HepG2 (cell line): Measurements from ENCODE around the gene MEF2B. TPM values are rescaled to one million over a fixed set of nuclear protein-coding genes. Genes with fewer than 3 reads are reported as not detected.
A peak's percentile ranks its signal among the peaks of the same experiment; 100 is the strongest.

Experiments
- ATAC-seq: fragments of 200-7000 bp; cut with Tn5 transposase; 3 replicates; pipeline ENCODE4 v1.9.1; 2020; ENCODE audit warnings: mild to moderate bottlenecking, moderate library complexity
- BruUV-seq: library from RNA; stranded (reverse); fragments of 400-500 nt; replicated peaks from 2 replicates; lab custom pipeline; 2021; lab: Mats Ljungman, UMichigan
- CTCF ChIA-PET: fragments of 300-600 bp; formaldehyde crosslinking; extraction: SDS; loops from one replicate; lab custom pipeline; 2021; ENCODE audit warnings: low total read pairs, inconsistent platforms, low intra/inter-chr PET ratio; lab: Yijun Ruan, JAX
- POLR2A ChIA-PET: fragments of 350-600 bp; sonication (Branson Sonifier 250); formaldehyde crosslinking; loops from one replicate; lab custom pipeline; 2020; ENCODE audit warnings: antibody characterized with exemption, inconsistent platforms; lab: Yijun Ruan, JAX
- DNase-seq: peaks from one replicate; pipeline ENCODE4 v3.0.0-alpha.2; 2015; ENCODE audit warnings: low spot score
- FAIRE-seq: peaks from 3 replicates; lab custom pipeline; 2011; peaks lifted over from hg19 to GRCh38; lab: Jason Lieb, UNC
- H2AFZ ChIP-seq: one replicate; pipeline ENCODE4 v1.6.1; 2011; ENCODE audit warnings: low read length, inconsistent platforms
- H3K27ac ChIP-seq: fragments of 300-600 bp; 3 replicates; pipeline ENCODE4 v1.8.0; 2011; ENCODE audit warnings: mixed run types, mild to moderate bottlenecking, mixed read lengths, low read length, inconsistent platforms; ENCODE audit not compliant: insufficient read depth; ENCODE audit errors: extremely low read length
- H3K27me3 ChIP-seq, 2 experiments: fragments of 200-600 bp in 1 of 2; 2 replicates in 1 of 2; 3 replicates in 1 of 2; pipeline versions ENCODE4 v1.6.0 to v1.8.0; 2011; ENCODE audit warnings: low read length in 2 of 2, mild to moderate bottlenecking in 2 of 2, moderate library complexity in 2 of 2, inconsistent platforms in 1 of 2; ENCODE audit not compliant: insufficient read depth in 2 of 2, control insufficient read depth in 1 of 2
- H3K36me3 ChIP-seq, 2 experiments: fragments of 200-600 bp in 1 of 2; replicated peaks in 1 of 2; 2 replicates in 1 of 2; 3 replicates in 1 of 2; pipeline versions ENCODE4 v1.5.1 to v1.8.0; 2011; ENCODE audit warnings: low read length in 2 of 2, inconsistent platforms in 1 of 2; ENCODE audit not compliant: insufficient read depth in 2 of 2, control insufficient read depth in 1 of 2
- H3K4me1 ChIP-seq: 2 replicates; pipeline ENCODE4 v1.5.1; 2012; ENCODE audit warnings: low read length, inconsistent platforms; ENCODE audit not compliant: insufficient read depth
- H3K4me2 ChIP-seq: 2 replicates; pipeline ENCODE4 v1.6.0; 2011; ENCODE audit warnings: low read depth, low read length, inconsistent platforms
- H3K4me3 ChIP-seq, 3 experiments: fragments of 200-600 bp in 1 of 3; sonication (generic), shearing (Covaris generic) in 1 of 3; replicated peaks in 1 of 3; 2 replicates each; pipeline ENCODE4 v1.5.1; 2011 to 2016; ENCODE audit warnings: low read length in 3 of 3, inconsistent platforms in 2 of 3, low read depth in 2 of 3, mild to moderate bottlenecking in 2 of 3, control low read depth in 1 of 3, mixed read lengths in 1 of 3; ENCODE audit not compliant: insufficient read depth in 1 of 3
- H3K79me2 ChIP-seq: one replicate; pipeline ENCODE4 v1.6.1; 2011; ENCODE audit warnings: low read length, inconsistent platforms; ENCODE audit not compliant: insufficient read depth
- H3K9ac ChIP-seq: 2 replicates; pipeline ENCODE4 v1.6.0; 2011; ENCODE audit warnings: mild to moderate bottlenecking, low read depth, low read length, inconsistent platforms; ENCODE audit not compliant: insufficient read depth
- H3K9me3 ChIP-seq: 2 replicates; pipeline ENCODE4 v1.5.1; 2012; ENCODE audit warnings: mild to moderate bottlenecking, low read length
- H4K20me1 ChIP-seq: 2 replicates; pipeline ENCODE4 v1.6.0; 2011; ENCODE audit warnings: inconsistent platforms, mild to moderate bottlenecking, low read length, moderate library complexity; ENCODE audit not compliant: insufficient read depth
- HOXD1 ChIP-seq: sonication (generic); formaldehyde crosslinking; IDR thresholded peaks from 2 replicates; pipeline ENCODE4 v1.5.0; 2020; ENCODE audit warnings: missing genetic modification reagents
- KDM3A ChIP-seq: IDR thresholded peaks from 2 replicates; pipeline ENCODE4 v1.6.1; 2018; ENCODE audit warnings: low read depth, missing compliant biosample characterization
- MTF1 ChIP-seq: sonication (generic); formaldehyde crosslinking; IDR thresholded peaks from 2 replicates; pipeline ENCODE4 v1.5.0; 2020; ENCODE audit warnings: missing genetic modification reagents
- POGZ ChIP-seq: sonication (generic); formaldehyde crosslinking; IDR thresholded peaks from 2 replicates; pipeline ENCODE4 v1.4.0; 2020; ENCODE audit warnings: mild to moderate bottlenecking, missing genetic modification reagents
- RARG ChIP-seq: sonication (generic); formaldehyde crosslinking; IDR thresholded peaks from 2 replicates; pipeline ENCODE4 v1.4.0; 2020; ENCODE audit warnings: low read depth, mild to moderate bottlenecking, missing genetic modification reagents
- SOX5 ChIP-seq: IDR thresholded peaks from 2 replicates; pipeline ENCODE4 v1.6.1; 2016; ENCODE audit warnings: borderline replicate concordance
- ZBTB3 ChIP-seq: sonication (generic); formaldehyde crosslinking; IDR thresholded peaks from 2 replicates; pipeline ENCODE4 v1.4.0; 2020; ENCODE audit warnings: low read depth, mild to moderate bottlenecking, moderate library complexity, missing genetic modification reagents, borderline replicate concordance
- ZNF329 ChIP-seq: sonication (generic); formaldehyde crosslinking; IDR thresholded peaks from 2 replicates; pipeline ENCODE4 v1.9.0; 2021; ENCODE audit warnings: low read depth, mild to moderate bottlenecking, missing genetic modification reagents
- ZNF367 ChIP-seq: sonication (generic); formaldehyde crosslinking; IDR thresholded peaks from 2 replicates; pipeline ENCODE4 v1.4.0; 2020; ENCODE audit warnings: missing genetic modification reagents, borderline replicate concordance
- ZNF660 ChIP-seq: sonication (generic); formaldehyde crosslinking; IDR thresholded peaks from 2 replicates; pipeline ENCODE4 v1.5.1; 2020; ENCODE audit warnings: mild to moderate bottlenecking, low read depth, missing genetic modification reagents, borderline replicate concordance
- ZSCAN20 ChIP-seq: sonication (generic); formaldehyde crosslinking; IDR thresholded peaks from 2 replicates; pipeline ENCODE4 v1.4.0; 2020; ENCODE audit warnings: missing genetic modification reagents, mild to moderate bottlenecking, borderline replicate concordance
- WGBS: methylation state at CpG from one replicate; pipeline ENCODE4 v1.1.6; 2017; ENCODE audit warnings: low lambda C conversion rate; 5-methylcytosine and 5-hydroxymethylcytosine counted together
- in situ Hi-C: cut with HindIII; loops from 2 replicates; pipeline ENCODE4 v1.10.0; 2017; ENCODE audit warnings: low pct_unique_long_range_greater_than_20kb; ENCODE audit not compliant: extremely low pct_ligation_motif_present
- intact Hi-C: fragments of 100-400 bp; cut with micrococcal nuclease; formaldehyde crosslinking; loops from one replicate; pipeline ENCODE4 v1.10.0; 2022; ENCODE audit not compliant: unreplicated experiment
- polyA plus RNA-seq, 8 experiments: library from polyadenylated mRNA; depleted of rRNA in 3 of 8; stranded (reverse) in 7 of 8; unstranded in 1 of 8; fragments of >200 nt; fragmentation: Illumina TruSeq in 4 of 8; extraction: Trizol in 4 of 8; gene quantifications; 2 replicates each; pipeline versions ENCODE4 v1.2.1 to v1.2.3, GENCODE V29; 2011 to 2016; ENCODE audit warnings: low read depth in 4 of 8, missing spikeins in 1 of 8, mixed read lengths in 1 of 8; ENCODE audit not compliant: insufficient read depth in 1 of 8
- total RNA-seq, 5 experiments: library from RNA; depleted of rRNA; stranded (reverse); fragments of >200 nt; fragmentation: Illumina TruSeq; extraction: Trizol; gene quantifications; 2 replicates each; pipeline ENCODE4 v1.2.3, GENCODE V29; 2016; ENCODE audit warnings: low read depth in 1 of 5
- TF ChIP-seq, protein P1 (sequence below): sonication (generic); formaldehyde crosslinking; conservative IDR thresholded peaks from 2 replicates; pipeline ENCODE4 v1.4.0; 2020; ENCODE audit warnings: missing genetic modification reagents
- TF ChIP-seq, protein P2 (sequence below): sonication (generic); formaldehyde crosslinking; IDR thresholded peaks from 2 replicates; pipeline ENCODE4 v1.5.0; 2020; ENCODE audit warnings: mild to moderate bottlenecking, missing genetic modification reagents
- TF ChIP-seq, protein P3 (sequence below): sonication (generic); formaldehyde crosslinking; IDR thresholded peaks from 2 replicates; pipeline ENCODE4 v1.4.0; 2020; ENCODE audit warnings: low read depth, mild to moderate bottlenecking, missing genetic modification reagents
- TF ChIP-seq, protein P4 (sequence below): sonication (generic); formaldehyde crosslinking; IDR thresholded peaks from 2 replicates; pipeline ENCODE4 v1.4.0; 2020; ENCODE audit warnings: missing genetic modification reagents, borderline replicate concordance

MEF2B gene
- total and polyA plus RNA-seq, 2 of the 13 experiments (the other 11 are each of a cell fraction or from before 2014, with no cell fraction given) = 1.2 to 1.7 TPM

DNA sequence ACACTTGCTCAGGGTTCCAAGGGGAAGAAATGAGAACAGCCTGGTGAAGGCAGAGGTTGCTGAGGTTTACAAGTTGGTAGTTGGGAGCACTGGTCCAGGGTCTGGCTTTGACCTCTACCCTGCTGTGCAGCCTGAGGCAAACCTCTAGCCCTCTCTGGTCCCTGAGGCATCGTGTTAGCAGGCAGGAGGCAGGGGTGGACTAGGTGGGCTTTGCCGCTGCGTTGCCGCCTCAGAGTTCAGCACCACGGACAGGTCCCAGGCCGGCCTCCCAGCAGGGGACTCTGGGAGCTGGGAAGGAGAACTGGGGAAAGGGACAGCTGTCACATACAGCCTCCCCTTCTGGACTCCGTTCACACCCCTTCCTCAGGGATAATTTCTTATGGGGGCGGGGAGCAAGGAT is 44.8 kb upstream of the MEF2B start (continued):
- TF ChIP-seq, protein P1, sequence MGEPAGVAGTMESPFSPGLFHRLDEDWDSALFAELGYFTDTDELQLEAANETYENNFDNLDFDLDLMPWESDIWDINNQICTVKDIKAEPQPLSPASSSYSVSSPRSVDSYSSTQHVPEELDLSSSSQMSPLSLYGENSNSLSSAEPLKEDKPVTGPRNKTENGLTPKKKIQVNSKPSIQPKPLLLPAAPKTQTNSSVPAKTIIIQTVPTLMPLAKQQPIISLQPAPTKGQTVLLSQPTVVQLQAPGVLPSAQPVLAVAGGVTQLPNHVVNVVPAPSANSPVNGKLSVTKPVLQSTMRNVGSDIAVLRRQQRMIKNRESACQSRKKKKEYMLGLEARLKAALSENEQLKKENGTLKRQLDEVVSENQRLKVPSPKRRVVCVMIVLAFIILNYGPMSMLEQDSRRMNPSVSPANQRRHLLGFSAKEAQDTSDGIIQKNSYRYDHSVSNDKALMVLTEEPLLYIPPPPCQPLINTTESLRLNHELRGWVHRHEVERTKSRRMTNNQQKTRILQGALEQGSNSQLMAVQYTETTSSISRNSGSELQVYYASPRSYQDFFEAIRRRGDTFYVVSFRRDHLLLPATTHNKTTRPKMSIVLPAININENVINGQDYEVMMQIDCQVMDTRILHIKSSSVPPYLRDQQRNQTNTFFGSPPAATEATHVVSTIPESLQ = no peak
- peak; percentile 90; the same call in 1 of the 2 replicates for TF ChIP-seq ZNF367 (CRISPR knock-in tag)
- TF ChIP-seq, protein P2, sequence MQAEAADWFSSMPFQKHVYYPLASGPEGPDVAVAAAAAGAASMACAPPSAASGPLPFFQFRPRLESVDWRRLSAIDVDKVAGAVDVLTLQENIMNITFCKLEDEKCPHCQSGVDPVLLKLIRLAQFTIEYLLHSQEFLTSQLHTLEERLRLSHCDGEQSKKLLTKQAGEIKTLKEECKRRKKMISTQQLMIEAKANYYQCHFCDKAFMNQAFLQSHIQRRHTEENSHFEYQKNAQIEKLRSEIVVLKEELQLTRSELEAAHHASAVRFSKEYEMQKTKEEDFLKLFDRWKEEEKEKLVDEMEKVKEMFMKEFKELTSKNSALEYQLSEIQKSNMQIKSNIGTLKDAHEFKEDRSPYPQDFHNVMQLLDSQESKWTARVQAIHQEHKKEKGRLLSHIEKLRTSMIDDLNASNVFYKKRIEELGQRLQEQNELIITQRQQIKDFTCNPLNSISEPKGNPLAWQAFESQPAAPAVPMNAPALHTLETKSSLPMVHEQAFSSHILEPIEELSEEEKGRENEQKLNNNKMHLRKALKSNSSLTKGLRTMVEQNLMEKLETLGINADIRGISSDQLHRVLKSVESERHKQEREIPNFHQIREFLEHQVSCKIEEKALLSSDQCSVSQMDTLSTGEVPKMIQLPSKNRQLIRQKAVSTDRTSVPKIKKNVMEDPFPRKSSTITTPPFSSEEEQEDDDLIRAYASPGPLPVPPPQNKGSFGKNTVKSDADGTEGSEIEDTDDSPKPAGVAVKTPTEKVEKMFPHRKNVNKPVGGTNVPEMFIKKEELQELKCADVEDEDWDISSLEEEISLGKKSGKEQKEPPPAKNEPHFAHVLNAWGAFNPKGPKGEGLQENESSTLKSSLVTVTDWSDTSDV (CRISPR knock-in tag) = no peak
- TF ChIP-seq, all 625 proteins: peak for 190

DNA sequence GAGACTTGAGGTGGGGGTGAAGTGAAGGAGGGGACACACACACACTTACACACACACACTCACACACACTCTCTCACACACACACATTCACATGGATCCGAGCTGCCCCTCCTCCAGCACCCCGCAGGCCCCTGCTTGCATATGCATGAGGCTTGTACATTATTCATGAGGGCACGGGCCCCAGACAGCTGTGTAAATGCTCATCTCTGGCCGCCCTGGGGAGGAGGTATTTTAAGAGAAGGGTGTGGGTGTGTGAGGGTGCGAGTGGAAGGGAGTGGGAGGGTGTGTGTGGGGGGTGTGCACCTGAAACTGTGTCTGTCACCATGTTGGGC is 44.1 kb upstream of the MEF2B start:
- FAIRE-seq = no peak
- no peak for TF ChIP-seq ZNF329
- TF ChIP-seq ZSCAN20 (CRISPR knock-in tag) = no peak
- TF ChIP-seq ZNF660 = no peak
- no peak for TF ChIP-seq POGZ (CRISPR knock-in tag)
- no peak for TF ChIP-seq HOXD1 (CRISPR knock-in tag)
- TF ChIP-seq KDM3A (CRISPR knock-in tag) = no peak
- TF ChIP-seq SOX5 = no peak
- TF ChIP-seq, protein P3, sequence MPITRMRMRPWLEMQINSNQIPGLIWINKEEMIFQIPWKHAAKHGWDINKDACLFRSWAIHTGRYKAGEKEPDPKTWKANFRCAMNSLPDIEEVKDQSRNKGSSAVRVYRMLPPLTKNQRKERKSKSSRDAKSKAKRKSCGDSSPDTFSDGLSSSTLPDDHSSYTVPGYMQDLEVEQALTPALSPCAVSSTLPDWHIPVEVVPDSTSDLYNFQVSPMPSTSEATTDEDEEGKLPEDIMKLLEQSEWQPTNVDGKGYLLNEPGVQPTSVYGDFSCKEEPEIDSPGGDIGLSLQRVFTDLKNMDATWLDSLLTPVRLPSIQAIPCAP (CRISPR knock-in tag) = no peak
- no peak for TF ChIP-seq MTF1 (CRISPR knock-in tag)
- TF ChIP-seq RARG (CRISPR knock-in tag) = no peak
- TF ChIP-seq, protein P4, sequence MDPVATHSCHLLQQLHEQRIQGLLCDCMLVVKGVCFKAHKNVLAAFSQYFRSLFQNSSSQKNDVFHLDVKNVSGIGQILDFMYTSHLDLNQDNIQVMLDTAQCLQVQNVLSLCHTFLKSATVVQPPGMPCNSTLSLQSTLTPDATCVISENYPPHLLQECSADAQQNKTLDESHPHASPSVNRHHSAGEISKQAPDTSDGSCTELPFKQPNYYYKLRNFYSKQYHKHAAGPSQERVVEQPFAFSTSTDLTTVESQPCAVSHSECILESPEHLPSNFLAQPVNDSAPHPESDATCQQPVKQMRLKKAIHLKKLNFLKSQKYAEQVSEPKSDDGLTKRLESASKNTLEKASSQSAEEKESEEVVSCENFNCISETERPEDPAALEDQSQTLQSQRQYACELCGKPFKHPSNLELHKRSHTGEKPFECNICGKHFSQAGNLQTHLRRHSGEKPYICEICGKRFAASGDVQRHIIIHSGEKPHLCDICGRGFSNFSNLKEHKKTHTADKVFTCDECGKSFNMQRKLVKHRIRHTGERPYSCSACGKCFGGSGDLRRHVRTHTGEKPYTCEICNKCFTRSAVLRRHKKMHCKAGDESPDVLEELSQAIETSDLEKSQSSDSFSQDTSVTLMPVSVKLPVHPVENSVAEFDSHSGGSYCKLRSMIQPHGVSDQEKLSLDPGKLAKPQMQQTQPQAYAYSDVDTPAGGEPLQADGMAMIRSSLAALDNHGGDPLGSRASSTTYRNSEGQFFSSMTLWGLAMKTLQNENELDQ (CRISPR knock-in tag) = no peak
- TF ChIP-seq ZBTB3 = no peak
- POLR2A ChIA-PET = interaction anchor here (1.6 kb wide), 1 partner anchor 11 kb away, joined by 8 read pairs; the partner anchor contains the start of gene NR2C2AP
- H3K9ac ChIP-seq = no peak overlapping the region
- no TSS peak for BruUV-seq
- H3K9me3 ChIP-seq = no peaks in the 10 kb centered on the region
- H3K27ac ChIP-seq = no peak overlapping the region
- no peaks in the 10 kb centered on the region; the same call in 1 of the 2 replicates for H4K20me1 ChIP-seq
- intact Hi-C loops (no loop called here), in situ Hi-C loops (no loop called here)
- no peak overlapping the region for H3K4me3 ChIP-seq
- no peaks in the 10 kb centered on the region for H3K79me2 ChIP-seq
- peaks cover 2 to 21% of the 10 kb centered on the region in 2 experiments; a peak in 3 of 5 replicates for H3K27me3 ChIP-seq
- ATAC-seq = no peak
- H2AFZ ChIP-seq = no peak overlapping the region
- no peaks in the 10 kb centered on the region for H3K4me1 ChIP-seq
- CTCF ChIA-PET = no interaction called here
- H3K36me3 ChIP-seq = no peaks in the 10 kb centered on the region
- 2% methylated on average over 5 of the region's 5 CpGs for WGBS
- H3K4me2 ChIP-seq = no peak overlapping the region
- no peak for DNase-seq
